Nucleus accumbens (tissue), 56 donors: ENCODE measurements around the gene SERINC5.
"Not testable (repeated sequence)": the region's sequence is repeated elsewhere in the genome, so short reads cannot be mapped to it uniquely, and the experiment has no call there.

Experiments used
- DNase-seq, 56 donors: peaks; one replicate each; lab custom pipeline; 2025; lab: John Stamatoyannopoulos, UW

Gene SERINC5

DNA sequence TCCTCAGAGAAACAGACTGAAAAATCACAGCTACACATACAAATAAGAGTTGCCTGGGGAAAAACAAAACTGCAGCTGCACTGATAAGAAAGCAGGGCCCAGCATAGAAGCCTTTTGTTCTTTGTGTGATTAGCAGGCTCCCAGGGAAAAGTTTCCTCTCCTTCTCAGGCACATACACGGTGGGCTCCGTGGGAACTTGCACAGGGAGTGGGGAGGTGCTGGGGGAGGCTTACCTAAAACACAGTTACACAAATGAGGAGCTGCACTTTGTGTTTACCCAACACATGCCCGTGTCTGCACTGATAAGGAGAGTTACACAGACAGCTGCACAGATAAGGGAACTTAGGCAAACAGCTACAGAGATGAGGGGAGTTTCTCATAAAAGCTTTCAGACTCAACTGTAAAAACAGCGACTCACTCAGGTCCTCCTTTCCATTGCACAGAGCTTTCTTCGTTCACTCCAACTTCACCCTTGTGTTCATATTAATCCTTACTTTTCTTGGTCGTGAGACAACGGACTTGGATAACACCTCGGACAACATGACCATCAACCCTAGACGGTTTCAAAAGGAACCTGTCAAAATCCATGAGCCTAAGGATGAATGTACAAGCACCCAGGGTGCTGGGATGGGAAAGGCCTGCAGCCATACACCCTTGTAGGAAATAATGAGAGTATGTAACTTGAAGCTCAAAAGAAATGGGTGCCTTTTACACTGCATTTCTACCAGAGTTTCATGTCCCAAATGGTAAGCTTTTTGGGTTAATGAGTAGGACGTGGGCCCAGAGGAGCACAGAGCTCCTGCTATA is 50.8 kb downstream of the SERINC5 start:
- peak in 16 of 56 donors; percentile 14 to 52 (median 27) for DNase-seq

DNA sequence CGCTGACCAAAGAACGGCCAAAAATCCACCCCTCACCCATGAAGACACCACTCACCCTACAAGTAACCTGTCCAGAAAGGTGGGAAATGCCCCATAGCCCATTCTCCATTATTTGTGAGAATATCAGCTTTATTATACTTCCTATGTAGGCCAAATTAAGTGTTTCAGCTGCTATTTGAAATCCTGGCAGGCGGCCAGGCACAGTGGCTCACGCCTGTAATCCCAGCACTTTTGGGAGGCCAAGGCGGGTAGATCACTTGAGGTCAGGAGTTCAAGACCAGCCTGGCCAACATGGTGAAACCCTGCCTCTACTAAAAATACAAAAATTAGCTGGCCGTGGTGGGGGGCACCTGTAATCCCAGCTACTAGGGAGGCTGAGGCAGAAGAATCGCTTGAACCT is 54.1 kb downstream of the SERINC5 start:
- not testable (repeated sequence) for DNase-seq

- no peak for DNase-seq
Measured at GRCh38 chr5:80198920-80199319, 56.9 kb downstream of the SERINC5 start.

DNA sequence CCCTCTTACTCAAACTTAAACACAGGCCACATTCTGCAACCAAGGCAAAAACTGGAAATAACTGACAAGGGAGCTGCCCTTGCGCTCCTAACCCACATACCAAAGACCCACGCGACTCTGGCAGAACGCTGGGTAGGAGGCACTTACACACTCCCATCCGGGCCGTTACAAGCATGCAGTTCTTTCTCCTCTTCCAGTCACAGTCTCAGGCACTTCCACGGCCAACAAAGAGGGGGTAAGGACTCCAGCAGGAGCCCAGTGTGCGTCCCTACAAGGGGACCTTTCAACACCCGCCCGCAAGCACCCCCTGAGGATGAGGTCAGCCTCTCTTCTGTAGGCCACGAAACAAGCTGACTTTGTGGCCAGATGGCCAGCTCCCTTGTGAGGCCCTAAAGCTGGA is 57.4 kb downstream of the SERINC5 start:
- peak; percentile 8 to 93 (median 82) for DNase-seq

GRCh38 chr5:80195837-80196400 is 59.9 kb downstream of the SERINC5 start:
- no peak for DNase-seq

DNA sequence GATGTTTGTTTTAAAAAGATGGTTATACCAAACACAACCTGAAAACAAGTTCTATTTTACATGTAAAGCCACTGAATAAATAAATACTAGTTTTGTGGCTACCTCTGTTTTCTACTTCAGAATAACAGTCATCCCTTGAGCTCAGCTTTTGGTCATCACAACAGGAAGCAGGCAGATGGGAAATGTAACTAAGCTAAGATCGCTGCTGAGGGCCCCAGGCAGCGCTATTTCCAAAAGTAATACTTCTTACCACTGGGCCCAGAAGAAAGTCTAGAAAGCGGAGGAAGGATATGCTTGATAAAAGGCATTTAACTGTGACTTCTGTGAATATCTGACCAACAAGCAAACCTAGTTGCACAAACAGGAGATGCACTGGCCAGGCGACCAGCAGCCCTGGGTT is 61.4 kb downstream of the SERINC5 start:
- no peak for DNase-seq

- peak in 1 of 56 donors; percentile 21 for DNase-seq
Measured at GRCh38 chr5:80193401-80193800, 62.4 kb downstream of the SERINC5 start.

DNA sequence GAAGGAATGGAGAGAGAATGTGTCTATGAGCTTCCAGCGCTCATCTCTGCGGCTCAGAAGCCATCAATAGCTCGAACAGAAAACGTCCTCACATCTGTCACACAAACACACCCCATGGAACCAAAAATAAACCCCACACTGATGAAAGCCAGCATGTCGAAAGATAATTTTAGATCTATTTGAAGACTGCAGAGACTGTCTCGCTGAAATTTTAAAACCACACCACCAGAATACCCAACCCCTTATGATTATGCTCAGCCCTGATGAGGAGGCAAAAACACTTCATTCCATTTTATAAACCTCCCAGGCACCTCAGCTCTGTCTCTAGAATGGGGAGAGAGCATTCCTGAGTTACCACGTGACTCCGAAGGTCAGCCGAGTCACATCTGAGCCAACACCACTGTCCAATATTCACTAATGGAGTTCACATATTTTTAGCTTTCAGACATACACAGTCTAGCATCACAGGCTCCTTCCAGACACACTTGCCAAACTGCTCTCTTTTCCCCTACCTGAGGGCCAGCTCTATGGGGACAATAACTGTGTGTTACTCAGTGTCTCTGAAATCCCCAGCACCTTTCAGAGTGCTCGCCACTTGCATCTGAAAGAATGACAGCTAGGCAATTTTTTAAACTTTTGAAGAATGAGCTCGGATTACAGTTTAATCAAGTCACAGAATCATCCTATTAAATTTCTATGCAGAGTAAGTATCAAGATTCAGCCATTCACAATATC is 63.2 kb downstream of the SERINC5 start:
- peak in 16 of 56 donors; percentile 15 to 72 (median 45) for DNase-seq

- DNase-seq = peak in 52 of 56 donors; percentile 5 to 82 (median 54)
Measured at GRCh38 chr5:80191991-80192398, 63.9 kb downstream of the SERINC5 start.

DNA sequence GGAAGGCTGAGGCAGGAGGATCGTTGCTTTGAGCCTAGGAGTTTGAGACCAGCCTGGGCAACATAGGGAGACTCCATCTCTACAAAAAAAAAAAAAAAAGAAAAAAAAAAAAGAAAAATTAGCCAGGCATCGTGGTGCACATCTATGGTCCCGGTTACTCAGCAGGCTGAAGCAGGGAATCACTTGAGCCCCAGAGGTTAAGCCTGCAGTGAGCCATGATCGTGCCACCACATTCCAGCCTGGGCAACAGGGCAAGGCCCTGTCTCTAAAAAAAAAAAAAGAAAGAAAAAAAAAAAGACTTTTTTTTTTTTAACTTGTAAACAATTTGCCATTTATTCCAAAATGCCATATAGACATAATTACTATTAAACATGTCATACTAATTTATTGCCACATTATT is 64.5 kb downstream of the SERINC5 start:
- DNase-seq = no peak

- DNase-seq = no peak
Measured at GRCh38 chr5:80190960-80191359, 64.9 kb downstream of the SERINC5 start.

- DNase-seq = no peak
Measured at GRCh38 chr5:80189701-80190100, 66.1 kb downstream of the SERINC5 start.

DNA sequence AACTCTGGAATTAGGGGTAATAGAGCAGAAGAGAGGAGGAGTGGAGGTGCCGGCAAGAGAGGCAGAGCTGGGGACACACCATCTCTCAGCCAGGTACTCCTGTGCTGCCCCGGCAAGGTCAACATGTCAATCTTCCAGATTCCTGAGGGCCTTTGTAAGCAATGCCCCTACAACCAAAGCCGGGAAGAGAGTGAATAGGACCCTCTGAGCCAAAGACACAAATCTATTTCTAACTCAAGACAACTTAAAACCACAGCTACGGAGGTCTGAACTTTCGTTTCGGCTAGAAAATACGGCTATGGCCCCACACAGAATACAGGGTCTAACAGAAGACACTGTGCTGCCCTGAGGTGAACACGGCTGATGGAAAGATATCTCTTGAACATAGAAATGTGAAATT is 66.6 kb downstream of the SERINC5 start:
- DNase-seq = no peak

GRCh38 chr5:80187421-80188090 is 68.3 kb downstream of the SERINC5 start:
- DNase-seq = peak in 1 of 56 donors; percentile 17

- not testable (repeated sequence) for DNase-seq
Measured at GRCh38 chr5:80185535-80185934, 70.3 kb downstream of the SERINC5 start.

- DNase-seq = no peak
Measured at GRCh38 chr5:80185095-80185494, 70.8 kb downstream of the SERINC5 start.

DNA sequence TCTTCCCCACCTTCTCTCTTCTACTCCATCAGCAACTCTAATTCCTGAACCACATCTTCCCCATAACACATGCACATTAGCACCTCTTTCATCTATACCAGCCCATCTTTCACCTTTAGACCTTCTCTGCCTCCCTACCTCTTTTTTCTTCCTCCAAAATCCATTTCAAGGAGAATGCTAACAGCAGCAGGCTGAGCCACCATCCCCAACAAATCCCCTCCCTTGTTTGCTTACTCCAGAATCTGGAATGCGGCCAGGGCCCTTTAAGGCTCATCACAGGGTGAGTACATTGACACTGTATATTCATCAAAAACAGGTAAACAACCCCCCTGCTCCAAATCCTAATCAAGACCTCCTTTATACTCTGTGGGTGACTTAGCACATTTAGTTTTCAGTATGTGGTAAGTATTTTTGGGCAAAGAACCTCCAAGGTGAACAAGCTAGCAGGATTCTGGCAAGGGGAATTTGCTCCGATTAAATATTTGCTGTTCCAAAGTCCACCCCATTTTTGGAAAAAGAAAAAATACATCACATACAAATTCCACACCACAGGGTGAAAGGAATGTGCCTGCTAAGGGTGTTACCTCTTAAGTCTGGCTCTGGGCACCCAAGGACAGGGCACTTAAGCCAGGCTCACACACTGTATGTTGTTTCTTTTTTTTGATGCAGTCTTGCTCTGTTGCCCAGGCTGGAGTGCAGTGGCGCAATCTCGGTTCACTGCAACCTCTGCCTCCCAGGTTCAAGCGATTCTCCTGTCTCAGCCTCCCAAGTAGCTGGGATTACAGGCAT is 71.4 kb downstream of the SERINC5 start:
- DNase-seq = peak in 2 of 56 donors; percentile 15 to 29

DNA sequence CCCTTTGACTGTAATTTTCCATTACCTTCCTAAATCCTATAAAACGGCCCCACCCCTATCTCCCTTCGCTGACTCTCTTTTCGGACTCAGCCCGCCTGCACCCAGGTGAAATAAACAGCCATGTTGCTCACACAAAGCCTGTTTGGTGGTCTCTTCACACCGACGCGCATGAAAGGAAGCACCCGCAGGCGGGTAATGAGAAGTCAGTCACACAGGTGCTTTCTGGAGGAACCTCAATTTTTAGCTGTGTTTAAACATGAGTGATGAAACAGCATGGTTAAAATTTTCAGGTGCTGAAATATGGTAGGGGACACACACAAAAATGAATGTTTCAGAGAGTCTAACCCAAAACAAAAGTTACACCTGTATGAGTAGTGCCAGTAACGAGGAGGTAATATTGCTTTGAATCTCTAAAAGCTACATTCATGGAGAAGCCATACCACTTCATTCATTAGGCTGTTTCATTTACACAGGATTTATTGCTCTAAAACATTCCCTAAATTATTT is 72.1 kb downstream of the SERINC5 start:
- DNase-seq = not testable (repeated sequence)

GRCh38 chr5:80182809-80183580 is 72.9 kb downstream of the SERINC5 start:
- DNase-seq = no peak
